Measurements from ENCODE around the gene UNC5C.

- TF ChIP-seq CTCF (IDR thresholded peaks at IDR 0.05 in 8 of 11, conservative IDR thresholded peaks at IDR 0.05 in 3 of 11) (no peak), POLR2A (IDR thresholded peaks at IDR 0.05) (no peak)
These were observed 138.3 kb downstream of the UNC5C start for GRCh38 chr4:95410387-95410977.

Data from spleen (tissue), 7 donors.